ENCODE measurements around the gene NDUFB4.

- TF ChIP-seq CTCF (IDR thresholded peaks at IDR 0.05; ENCODE audit: insufficient read depth, low read length, poor library complexity, severe bottlenecking) = no peak
- TF ChIP-seq EZH2phosphoT487 (conservative IDR thresholded peaks at IDR 0.05; ENCODE audit: low read length) = no peak
Observed at GRCh38 chr3:120557115-120557514, 39.0 kb upstream of the NDUFB4 start.

All from SU-DHL-6 (cell line).